Esophagus squamous epithelium (tissue), 5 donors: ENCODE results near the gene DOCK3. TPM values are rescaled to one million over a fixed set of nuclear protein-coding genes. Genes with fewer than 3 reads are reported as not detected.

Experiments used
- DNase-seq: peaks from one replicate; lab custom pipeline; 2025; lab: John Stamatoyannopoulos, UW
- H3K27ac ChIP-seq, 4 donors: fragments of 200-600 bp; sonication (generic); one replicate each; pipeline ENCODE4 v1.5.1; 2016 to 2019; ENCODE audit warnings: mild to moderate bottlenecking in 1 of 4
- H3K27me3 ChIP-seq, 4 donors: fragments of 200-600 bp; sonication (generic); 1 replicate in 3 of 4; 2 replicates in 1 of 4; pipeline versions ENCODE4 v1.5.1 to v1.6.0; 2017 to 2021; ENCODE audit warnings: antibody characterized with exemption in 1 of 4
- H3K36me3 ChIP-seq, 3 donors: fragments of 200-600 bp; sonication (generic); one replicate each; pipeline ENCODE4 v1.5.1; 2016 to 2019
- H3K4me1 ChIP-seq, 3 donors: fragments of 200-600 bp; sonication (generic); one replicate each; pipeline ENCODE4 v1.5.1; 2017 to 2019
- H3K4me3 ChIP-seq, 4 donors: fragments of 200-600 bp; sonication (generic); 1 replicate in 3 of 4; 2 replicates in 1 of 4; pipeline ENCODE4 v1.5.1; 2016 to 2019; ENCODE audit warnings: mild to moderate bottlenecking in 2 of 4, moderate library complexity in 1 of 4
- H3K9me3 ChIP-seq, 3 donors: fragments of 200-600 bp; sonication (generic); one replicate each; pipeline ENCODE4 v1.5.1; 2016 to 2019
- CTCF ChIP-seq, 6 experiments: fragments of 450-650 bp in 4 of 6; fragments of 200-600 bp in 2 of 6; sonication (generic) in 2 of 6; IDR thresholded peaks; one replicate each; pipeline ENCODE4 v1.5.1; 2016 to 2019; ENCODE audit warnings: antibody characterized with exemption in 6 of 6, mild to moderate bottlenecking in 4 of 6, moderate library complexity in 4 of 6
- POLR2A ChIP-seq, 4 donors: fragments of 450-650 bp; IDR thresholded peaks; one replicate each; pipeline ENCODE4 v1.6.1; 2017; ENCODE audit warnings: antibody characterized with exemption in 4 of 4, mild to moderate bottlenecking in 4 of 4, moderate library complexity in 3 of 4
- WGBS, 2 donors: methylation state at CpG; one replicate each; pipeline ENCODE4 v1.1.5; 2018; 5-methylcytosine and 5-hydroxymethylcytosine counted together
- intact Hi-C: fragments of 100-400 bp; cut with DNase I; formaldehyde crosslinking; loops from one replicate; pipeline ENCODE4 v1.15.0; 2022
- total RNA-seq, 4 donors: library from RNA; depleted of rRNA; stranded (reverse); fragments of >200 nt; gene quantifications; one replicate each; pipeline ENCODE4 v1.1.0, GENCODE V29; 2016
- donor health status: DM: yes; HTN: yes; CAD: no.

Gene DOCK3
- total RNA-seq, 4 donors from 2014 or later, result 0.92 to 1.7 (median 1.4) TPM

- DNase-seq, result no peak
- intact Hi-C loops, result no loop called here
- H3K27ac ChIP-seq, result peak overlapping the region; percentile 6 to 79 (median 66)
- H3K4me3 ChIP-seq, result no peak overlapping the region
- H3K27me3 ChIP-seq, result no peaks in the 10 kb centered on the region
- TF ChIP-seq CTCF (IDR thresholded peaks at IDR 0.05), result no peak
- no peak for TF ChIP-seq POLR2A (IDR thresholded peaks at IDR 0.05)
- 91 to 93% methylated on average over 6 to 7 of the region's 9 CpGs for WGBS, 2 donors
- H3K36me3 ChIP-seq, result no peaks in the 10 kb centered on the region
- no peaks in the 10 kb centered on the region for H3K9me3 ChIP-seq
- H3K4me1 ChIP-seq, result peaks cover 0 to 27% (median 5%) of the 10 kb centered on the region in 3 donors
Measured at GRCh38 chr3:51354731-51355615, 680.2 kb downstream of the DOCK3 start.

- WGBS, 2 donors, result 27 to 47% methylated on average over 6 to 8 of the region's 8 CpGs
- H3K9me3 ChIP-seq, result no peaks in the 10 kb centered on the region
- H3K4me3 ChIP-seq, result no peak overlapping the region
- H3K27ac ChIP-seq, result peak overlapping the region; percentile 6 to 79 (median 66)
- no peaks in the 10 kb centered on the region for H3K36me3 ChIP-seq
- intact Hi-C loops, result no loop called here
- H3K4me1 ChIP-seq, result peaks cover 0 to 27% (median 5%) of the 10 kb centered on the region in 3 donors
- TF ChIP-seq CTCF (IDR thresholded peaks at IDR 0.05) (no peak), POLR2A (IDR thresholded peaks at IDR 0.05) (no peak)
- no peak for DNase-seq
- H3K27me3 ChIP-seq, result no peaks in the 10 kb centered on the region
Measured at GRCh38 chr3:51355891-51356578, 681.3 kb downstream of the DOCK3 start.

DNA sequence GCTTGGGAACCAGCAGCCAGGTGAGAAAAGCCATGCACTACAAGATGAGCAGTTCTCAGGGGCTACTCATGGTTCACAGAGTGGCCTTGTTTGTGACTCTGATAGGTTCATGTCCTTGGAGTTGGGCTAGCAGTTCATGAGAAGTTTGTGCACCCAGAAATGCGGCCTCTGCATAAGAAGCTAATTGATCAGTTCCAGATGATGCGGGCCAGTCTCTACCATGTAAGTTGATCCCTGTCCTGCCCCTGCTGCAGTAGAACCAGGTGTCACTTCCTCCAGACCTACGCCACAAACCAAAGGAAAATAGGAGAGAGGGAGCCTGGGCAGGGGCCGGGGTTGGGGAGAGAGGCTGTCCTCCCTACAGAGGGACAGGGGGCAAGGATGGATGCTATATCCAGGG lies 683.1 kb downstream of the DOCK3 start:
- Histone ChIP-seq H3K27ac (no peak overlapping the region), H3K4me3 (no peak overlapping the region), H3K27me3 (no peaks in the 10 kb centered on the region), H3K36me3 (no peaks in the 10 kb centered on the region), H3K9me3 (no peaks in the 10 kb centered on the region), H3K4me1 (peaks cover 0 to 27% (median 5%) of the 10 kb centered on the region in 3 donors)
- intact Hi-C loops, result no loop called here
- no peak for TF ChIP-seq CTCF (IDR thresholded peaks at IDR 0.05)
- no peak for TF ChIP-seq POLR2A (IDR thresholded peaks at IDR 0.05)
- no peak for DNase-seq
- 68 to 93% methylated on average over 4 of the region's 4 CpGs for WGBS, 2 donors

DNA sequence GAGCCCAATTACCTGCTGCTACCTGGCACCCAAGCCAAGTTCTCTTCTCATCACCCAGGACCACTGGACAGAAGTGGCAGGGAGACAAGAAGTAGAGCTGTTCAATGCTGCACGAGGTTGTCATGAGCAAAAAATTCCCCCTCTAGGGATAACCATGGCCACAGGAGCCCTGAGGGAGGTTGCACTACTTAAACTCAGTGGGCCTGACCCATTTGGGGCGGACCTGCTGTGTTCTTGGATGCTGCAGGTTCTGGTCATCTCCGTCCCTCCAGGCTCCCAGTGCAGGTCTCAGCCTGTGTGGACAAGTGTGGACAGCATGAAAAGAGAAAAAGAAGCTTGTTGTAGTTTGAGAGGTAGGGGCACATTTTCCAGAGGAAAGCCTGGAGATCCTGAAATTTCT lies 684.3 kb downstream of the DOCK3 start:
- Histone ChIP-seq H3K27ac (no peak overlapping the region), H3K27me3 (no peaks in the 10 kb centered on the region), H3K9me3 (no peaks in the 10 kb centered on the region), H3K36me3 (no peaks in the 10 kb centered on the region), H3K4me1 (peaks cover 0 to 27% (median 5%) of the 10 kb centered on the region in 3 donors), H3K4me3 (no peak overlapping the region)
- DNase-seq, result no peak
- 42 to 60% methylated on average over 2 to 3 of the region's 3 CpGs for WGBS, 2 donors
- TF ChIP-seq CTCF (IDR thresholded peaks at IDR 0.05) (no peak), POLR2A (IDR thresholded peaks at IDR 0.05) (no peak)
- intact Hi-C loops, result no loop called here

- intact Hi-C loops, result no loop called here
- Histone ChIP-seq H3K36me3 (no peaks in the 10 kb centered on the region), H3K27me3 (no peaks in the 10 kb centered on the region), H3K4me3 (no peak overlapping the region), H3K9me3 (no peaks in the 10 kb centered on the region), H3K4me1 (peaks cover 0 to 14% (median under 1%) of the 10 kb centered on the region in 3 donors), H3K27ac (no peak overlapping the region)
- no peak for DNase-seq
- TF ChIP-seq CTCF (IDR thresholded peaks at IDR 0.05) (no peak), POLR2A (IDR thresholded peaks at IDR 0.05) (no peak)
- WGBS, 2 donors, result 72 to 82% methylated on average over 3 of the region's 3 CpGs
Measured at GRCh38 chr3:51360806-51361205, 686.1 kb downstream of the DOCK3 start.
